GM10266 (cell line): ENCODE measurements around the gene BARX1.

Experiments
- DNase-seq: peaks from one replicate; pipeline ENCODE4 v3.0.0; 2012; ENCODE audit errors: extremely low spot score
- TF ChIP-seq, protein P1 (sequence below): IDR thresholded peaks from 2 replicates; pipeline ENCODE4 v1.5.1; 2012; ENCODE audit warnings: mild to moderate bottlenecking, low read depth; ENCODE audit not compliant: control insufficient read depth, insufficient read depth; ENCODE audit errors: missing control alignments

Gene BARX1

DNA sequence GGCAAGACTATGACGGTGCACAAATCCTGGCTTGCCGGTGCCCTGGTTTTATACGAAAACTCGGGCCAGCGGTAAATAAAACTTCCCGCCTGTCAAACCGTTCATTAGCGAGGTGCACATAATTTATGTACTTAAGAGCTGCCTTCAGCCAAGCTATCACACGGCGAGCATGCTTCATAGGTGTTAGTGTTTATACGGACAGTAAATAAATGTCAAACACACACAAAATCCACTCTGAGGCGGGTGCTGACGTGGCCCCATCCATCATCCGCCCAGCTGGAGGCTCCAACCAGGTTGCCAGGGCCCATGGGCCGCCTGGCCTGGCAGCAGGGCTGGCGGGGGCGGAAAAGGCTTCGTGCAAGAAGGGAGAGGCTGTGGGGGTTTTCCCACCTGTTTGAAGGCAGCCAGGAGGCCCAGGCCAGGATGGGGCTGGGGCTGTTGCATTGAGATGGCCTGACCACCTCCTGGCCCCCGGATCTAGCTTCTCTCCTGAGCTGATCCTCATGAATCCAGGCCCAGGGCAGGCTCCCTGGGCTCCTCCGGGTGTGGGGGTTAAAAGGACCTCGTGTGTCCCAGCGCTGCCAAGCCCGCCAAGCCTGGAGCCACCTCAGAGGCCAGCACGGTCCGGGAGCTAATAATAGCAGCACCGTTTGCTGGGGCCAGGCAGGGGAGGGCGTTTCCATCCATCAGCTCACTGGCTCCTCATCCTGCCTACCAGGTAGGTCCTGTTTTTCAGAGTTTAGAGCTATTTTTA is 43.2 kb downstream of the BARX1 start:
- TF ChIP-seq, protein P1, sequence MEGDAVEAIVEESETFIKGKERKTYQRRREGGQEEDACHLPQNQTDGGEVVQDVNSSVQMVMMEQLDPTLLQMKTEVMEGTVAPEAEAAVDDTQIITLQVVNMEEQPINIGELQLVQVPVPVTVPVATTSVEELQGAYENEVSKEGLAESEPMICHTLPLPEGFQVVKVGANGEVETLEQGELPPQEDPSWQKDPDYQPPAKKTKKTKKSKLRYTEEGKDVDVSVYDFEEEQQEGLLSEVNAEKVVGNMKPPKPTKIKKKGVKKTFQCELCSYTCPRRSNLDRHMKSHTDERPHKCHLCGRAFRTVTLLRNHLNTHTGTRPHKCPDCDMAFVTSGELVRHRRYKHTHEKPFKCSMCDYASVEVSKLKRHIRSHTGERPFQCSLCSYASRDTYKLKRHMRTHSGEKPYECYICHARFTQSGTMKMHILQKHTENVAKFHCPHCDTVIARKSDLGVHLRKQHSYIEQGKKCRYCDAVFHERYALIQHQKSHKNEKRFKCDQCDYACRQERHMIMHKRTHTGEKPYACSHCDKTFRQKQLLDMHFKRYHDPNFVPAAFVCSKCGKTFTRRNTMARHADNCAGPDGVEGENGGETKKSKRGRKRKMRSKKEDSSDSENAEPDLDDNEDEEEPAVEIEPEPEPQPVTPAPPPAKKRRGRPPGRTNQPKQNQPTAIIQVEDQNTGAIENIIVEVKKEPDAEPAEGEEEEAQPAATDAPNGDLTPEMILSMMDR: no peak
- DNase-seq: no peak

DNA sequence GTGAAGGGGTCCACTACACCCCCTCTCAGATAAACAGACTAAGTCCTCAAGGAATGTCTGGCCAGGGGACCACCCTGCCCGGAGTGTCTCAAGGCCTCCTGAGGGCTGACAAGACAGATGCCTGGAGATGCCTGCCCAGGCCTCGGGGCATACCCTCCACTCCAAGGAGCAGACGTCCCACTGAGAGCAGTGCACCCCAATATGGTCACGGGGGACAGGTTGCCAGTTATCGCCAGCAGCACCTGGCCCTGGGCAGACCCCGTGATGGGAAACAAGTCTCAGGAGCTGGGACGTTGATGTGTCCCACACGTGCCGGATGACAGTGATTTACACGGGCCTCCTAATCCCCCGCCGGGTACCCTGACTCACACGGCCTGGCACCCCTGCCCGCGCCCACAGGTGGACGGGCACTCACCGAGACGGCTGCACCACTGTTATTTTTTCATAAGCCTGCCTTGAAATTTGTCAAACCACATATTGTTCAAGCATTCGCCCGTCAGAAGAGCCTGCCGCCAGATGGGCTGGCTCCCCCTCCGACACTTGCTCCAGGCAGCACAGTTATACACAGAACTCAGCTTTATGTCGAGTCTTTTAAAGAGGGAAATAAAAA is 43.9 kb downstream of the BARX1 start:
- DNase-seq: no peak
- TF ChIP-seq, protein P1: no peak

DNA sequence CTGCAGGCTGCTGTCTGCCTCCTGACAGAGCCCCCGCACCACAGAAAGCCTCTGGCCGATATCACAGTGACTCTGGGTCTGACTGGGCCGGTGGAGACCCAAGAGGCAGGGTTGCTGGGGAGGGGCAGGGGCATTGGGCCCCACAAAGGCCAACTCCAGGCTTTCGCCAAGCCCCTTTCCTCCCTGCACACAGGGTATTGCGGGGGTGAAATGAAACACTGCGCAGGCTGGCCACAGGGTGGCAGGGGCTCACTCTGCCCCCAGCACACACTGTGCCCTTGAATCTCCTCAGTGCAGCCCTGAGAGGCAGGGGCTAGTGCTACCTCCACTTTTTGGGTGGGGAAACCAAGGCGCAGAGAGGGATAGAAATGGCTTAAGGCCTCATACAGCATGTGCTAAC is 44.6 kb downstream of the BARX1 start:
- DNase-seq: no peak
- TF ChIP-seq, protein P1: no peak

DNA sequence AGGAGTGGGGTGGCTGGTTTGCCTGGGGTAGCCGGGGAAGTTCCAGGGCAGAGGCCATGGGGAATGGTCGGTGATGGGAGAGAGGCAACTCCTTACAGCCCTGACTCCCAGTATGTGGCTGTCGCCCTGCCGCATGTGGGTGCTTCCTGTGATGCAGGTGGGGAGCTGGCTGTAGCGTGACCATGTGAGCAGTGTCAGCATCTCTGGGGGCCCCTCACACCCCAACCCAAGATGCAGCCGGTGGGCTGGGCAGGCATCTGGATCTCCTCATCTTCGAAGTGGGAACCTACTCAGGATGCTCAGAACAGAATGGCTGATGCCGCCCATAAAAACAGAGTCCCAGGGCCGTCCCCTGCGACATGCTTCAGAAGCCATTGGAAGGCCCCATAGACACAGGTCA is 45.0 kb downstream of the BARX1 start:
- TF ChIP-seq, protein P1: no peak

DNA sequence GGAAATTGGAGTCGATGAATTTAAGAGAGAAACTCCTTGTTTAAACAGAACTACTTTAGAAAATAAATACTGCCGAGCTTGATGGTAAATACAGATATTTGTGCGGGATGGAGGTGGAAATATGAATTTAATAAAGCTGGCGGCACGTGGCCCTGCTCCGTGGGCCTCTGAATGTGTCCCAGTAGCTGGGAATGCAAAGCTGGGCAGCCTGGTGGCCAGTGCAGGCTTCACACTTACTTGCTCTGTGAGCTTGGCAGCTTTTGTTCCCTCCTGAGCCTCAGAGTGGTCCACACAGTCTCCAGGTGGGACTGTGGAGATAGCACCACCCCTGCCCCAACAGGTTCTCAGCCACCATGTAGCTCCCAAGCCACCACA is 45.9 kb downstream of the BARX1 start:
- DNase-seq: no peak
- TF ChIP-seq, protein P1: no peak

More for the DNA sequence above, 45.0 kb downstream of the BARX1 start:
- DNase-seq: no peak

DNA sequence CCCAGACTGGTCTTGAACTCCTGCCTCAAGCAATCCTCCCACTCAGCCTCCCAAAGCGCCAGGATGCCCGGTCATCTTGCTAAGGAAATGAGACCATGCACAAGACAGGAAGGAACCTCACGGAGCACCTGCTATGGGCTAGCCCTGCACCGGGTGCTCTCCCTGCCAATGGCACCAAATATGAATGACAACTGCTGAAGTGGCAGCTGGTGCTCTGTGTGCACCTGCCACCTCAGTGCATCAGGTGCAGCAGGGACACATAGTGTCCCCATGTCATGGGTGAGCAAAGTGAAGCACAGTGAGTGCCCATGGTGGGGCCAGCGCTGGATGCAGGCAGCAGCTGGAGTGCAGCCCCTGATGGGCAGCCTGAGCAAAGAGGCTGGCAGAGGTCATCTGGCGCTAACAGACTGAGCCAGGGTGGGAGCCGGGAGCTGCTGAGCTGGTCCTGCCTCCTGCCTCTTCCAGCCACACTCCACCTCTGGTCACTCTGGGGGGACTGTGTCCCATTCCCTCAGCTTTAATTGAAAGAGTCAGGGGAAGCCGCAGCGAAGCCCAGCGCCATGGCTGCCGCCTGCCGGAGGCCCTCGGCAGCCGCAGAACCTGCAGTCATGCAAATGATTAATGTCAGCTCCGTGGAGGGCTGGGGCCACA is 46.4 kb downstream of the BARX1 start:
- DNase-seq: no peak
- TF ChIP-seq, protein P1: no peak
